Right lobe of liver (tissue), 6 donors: ENCODE results near the gene ZMYND15. TPM values are rescaled to one million over a fixed set of nuclear protein-coding genes. Genes with fewer than 3 reads are reported as not detected.
A peak's percentile ranks its signal among the peaks of the same experiment; 100 is the strongest.

Experiments
- ATAC-seq, 4 donors: fragments of 200-7000 bp; cut with Tn5 transposase; one replicate each; pipeline ENCODE4 v1.9.1; 2020; ENCODE audit warnings: mild to moderate bottlenecking in 4 of 4, moderate library complexity in 4 of 4
- DNase-seq, 3 donors: peaks; one replicate each; pipeline ENCODE4 v3.0.0-alpha.2; 2020
- H3K27ac ChIP-seq, 3 donors: fragments of 200-600 bp; one replicate each; pipeline ENCODE4 v1.8.0; 2022
- H3K27me3 ChIP-seq, 2 donors: fragments of 200-600 bp; one replicate each; pipeline ENCODE4 v1.8.0; 2022
- H3K36me3 ChIP-seq, 4 donors: fragments of 200-600 bp; sonication (generic) in 1 of 4; one replicate each; pipeline versions ENCODE4 v1.5.1 to v1.8.0; 2017 to 2022; ENCODE audit warnings: control low read depth in 1 of 4
- H3K4me1 ChIP-seq, 4 donors: fragments of 200-600 bp; sonication (generic) in 1 of 4; one replicate each; pipeline versions ENCODE4 v1.5.1 to v1.8.0; 2017 to 2022; ENCODE audit warnings: control low read depth in 1 of 4
- H3K4me3 ChIP-seq, 3 donors: fragments of 200-600 bp; one replicate each; pipeline ENCODE4 v1.8.0; 2022
- H3K9me3 ChIP-seq, 4 donors: fragments of 200-600 bp; sonication (generic) in 1 of 4; one replicate each; pipeline versions ENCODE4 v1.5.1 to v1.8.0; 2017 to 2022; ENCODE audit warnings: control low read depth in 1 of 4
- CTCF ChIP-seq, 4 donors: fragments of 200-600 bp in 3 of 4; fragments of 450-650 bp in 1 of 4; IDR thresholded peaks; one replicate each; pipeline versions ENCODE4 v1.5.1 to v1.8.0; 2016 to 2022; ENCODE audit warnings: antibody characterized with exemption in 4 of 4, mild to moderate bottlenecking in 2 of 4
- POLR2A ChIP-seq: fragments of 450-650 bp; IDR thresholded peaks from one replicate; pipeline ENCODE4 v1.6.1; 2017; ENCODE audit warnings: antibody characterized with exemption, mild to moderate bottlenecking
- WGBS: methylation state at CpG from one replicate; pipeline ENCODE4 v1.1.6; 2018; ENCODE audit warnings: low coverage, low lambda C conversion rate; ENCODE audit not compliant: insufficient coverage; ENCODE audit errors: missing lambda C conversion rate; 5-methylcytosine and 5-hydroxymethylcytosine counted together
- intact Hi-C, 2 donors: fragments of 100-400 bp; cut with DNase I; formaldehyde crosslinking; loops; one replicate each; pipeline versions ENCODE4 v1.11.2 to v1.14.1; 2022
- total RNA-seq, 6 experiments: library from RNA; depleted of rRNA in 2 of 6; stranded (reverse); fragments of >200 nt in 2 of 6; fragmentation: NEBNext Ultra II Directional in 3 of 6; extraction: Animal tissue kit (Norgen Biotek cat#: 25700) in 3 of 6; gene quantifications; one replicate each; pipeline versions ENCODE4 v1.1.0 to v1.2.4, GENCODE V29; 2016 to 2023
- donor health status: DM: no; HTN: yes; CAD: no.
- donor health status: DM: no; HTN: no; CAD: no.
- donor health status: DM: no; HTN: no; CAD: no.
- donor health status: DM: no; HTN: yes; CAD: no.
- donor health status: DM: no; HTN: yes; CAD: no.

ZMYND15 gene
- total RNA-seq, 6 experiments from 2014 or later, result 0.70 to 6.5 (median 1.9) TPM

- no peak for ATAC-seq
- Histone ChIP-seq H3K36me3 (peaks cover 0 to 5% (median 0%) of the 10 kb centered on the region in 4 donors), H3K9me3 (no peaks in the 10 kb centered on the region), H3K27ac (no peak overlapping the region), H3K4me1 (peaks cover 0 to 43% (median 17%) of the 10 kb centered on the region in 4 donors), H3K4me3 (no peak overlapping the region), H3K27me3 (no peaks in the 10 kb centered on the region)
- intact Hi-C loops, result no loop called here
- no peak for DNase-seq
- WGBS, result 61% methylated on average over 5 of the region's 5 CpGs
- TF ChIP-seq POLR2A, result no peak
- TF ChIP-seq CTCF (IDR thresholded peaks at IDR 0.05), result no peak
These were observed 15.0 kb upstream of the ZMYND15 start for GRCh38 chr17:4724650-4725049.

GRCh38 chr17:4725646-4726310 is 13.9 kb upstream of the ZMYND15 start:
- no peak for TF ChIP-seq CTCF (IDR thresholded peaks at IDR 0.05)
- TF ChIP-seq POLR2A, result no peak
- intact Hi-C loops, result no loop called here
- 80% methylated on average over 9 of the region's 9 CpGs for WGBS

GRCh38 chr17:4728124-4728523 is 11.5 kb upstream of the ZMYND15 start:
- peak in 1 of 4 donors; percentile 4 for ATAC-seq
- Histone ChIP-seq H3K4me1 (peaks cover 0 to 34% (median 5%) of the 10 kb centered on the region in 4 donors), H3K27me3 (no peaks in the 10 kb centered on the region), H3K36me3 (no peaks in the 10 kb centered on the region), H3K27ac (no peak overlapping the region), H3K4me3 (no peak overlapping the region), H3K9me3 (no peaks in the 10 kb centered on the region)
- TF ChIP-seq POLR2A (no peak), CTCF (IDR thresholded peaks at IDR 0.05) (no peak)
- peak in 1 of 3 donors; percentile 64 for DNase-seq
- WGBS, result 36% methylated on average over 3 of the region's 3 CpGs
- intact Hi-C loops, result no loop called here

More at GRCh38 chr17:4725646-4726310, 13.9 kb upstream of the ZMYND15 start:
- no peaks in the 10 kb centered on the region for H3K27me3 ChIP-seq
- ATAC-seq (no peak), DNase-seq (no peak)
- H3K9me3 ChIP-seq, result no peaks in the 10 kb centered on the region
- H3K27ac ChIP-seq, result peak overlapping the region in 2 of 3 donors; percentile 33 to 47
- no peak overlapping the region for H3K4me3 ChIP-seq
- H3K36me3 ChIP-seq, result no peaks in the 10 kb centered on the region
- peaks cover 0 to 32% (median 13%) of the 10 kb centered on the region in 4 donors for H3K4me1 ChIP-seq

GRCh38 chr17:4733073-4733531 is 6.5 kb upstream of the ZMYND15 start:
- 52% methylated on average over 4 of the region's 6 CpGs for WGBS
- no peaks in the 10 kb centered on the region for H3K9me3 ChIP-seq
- H3K27ac ChIP-seq, result peak overlapping the region; percentile 87 to 92 (median 91)
- H3K4me3 ChIP-seq, result no peak overlapping the region
- DNase-seq (no peak), ATAC-seq (peak in 2 of 4 donors; percentile 4 to 7)
- intact Hi-C loops, result loop anchor here (10.0 kb wide), 1 partner anchor 52 kb away; the partner anchor contains the start of genes GLTPD2 (in 2 of the 2) and VMO1 (in 2 of the 2)
- H3K4me1 ChIP-seq, result peaks cover 0 to 20% (median 0%) of the 10 kb centered on the region in 4 donors
- no peaks in the 10 kb centered on the region for H3K27me3 ChIP-seq
- H3K36me3 ChIP-seq, result no peaks in the 10 kb centered on the region
- TF ChIP-seq POLR2A (no peak), CTCF (IDR thresholded peaks at IDR 0.05) (peak in 3 of 4 donors; percentile 29 to 41 (median 31))
